H1 (cell line): Measurements from ENCODE around the gene HPN. TPM values are rescaled to one million over a fixed set of nuclear protein-coding genes. Genes with fewer than 3 reads are reported as not detected.

Experiments
- ATF2 ChIP-seq: IDR thresholded peaks from 2 replicates; pipeline ENCODE4 v1.6.1; 2012; ENCODE audit warnings: low read length, inconsistent platforms
- BACH1 ChIP-seq: IDR thresholded peaks from 2 replicates; pipeline ENCODE4 v1.6.1; 2012; ENCODE audit warnings: low read length, improper control_type of control experiment
- CTBP2 ChIP-seq: IDR thresholded peaks from 2 replicates; pipeline ENCODE4 v1.7.0; 2011; ENCODE audit warnings: borderline replicate concordance, mild to moderate bottlenecking, moderate library complexity, mixed read lengths, low read length; ENCODE audit not compliant: insufficient read depth, insufficient read length
- CTCF ChIP-seq, 3 experiments: IDR thresholded peaks; 1 replicate in 2 of 3; 2 replicates in 1 of 3; pipeline versions ENCODE4 v1.5.1 to v1.6.1; 2011; ENCODE audit warnings: low read length in 3 of 3, mild to moderate bottlenecking in 3 of 3, inconsistent platforms in 2 of 3, low read depth in 1 of 3, moderate library complexity in 1 of 3; ENCODE audit not compliant: insufficient read depth in 1 of 3; ENCODE audit errors: control extremely low read depth in 1 of 3
- E2F6 ChIP-seq: IDR thresholded peaks from 2 replicates; pipeline ENCODE4 v1.6.1; 2012; ENCODE audit warnings: inconsistent platforms
- EP300 ChIP-seq, 2 experiments: IDR thresholded peaks; 1 replicate in 1 of 2; 2 replicates in 1 of 2; pipeline ENCODE4 v1.6.1; 2011 to 2012; ENCODE audit warnings: low read depth in 2 of 2, low read length in 2 of 2, mild to moderate bottlenecking in 2 of 2, borderline replicate concordance in 1 of 2, inconsistent platforms in 1 of 2, moderate library complexity in 1 of 2
- MAFK ChIP-seq: IDR thresholded peaks from 2 replicates; pipeline ENCODE4 v1.6.1; 2012; ENCODE audit warnings: low read depth, mild to moderate bottlenecking, improper control_type of control experiment, low read length
- POU5F1 ChIP-seq: IDR thresholded peaks from 2 replicates; pipeline ENCODE4 v1.6.1; 2011; ENCODE audit warnings: low read depth, mild to moderate bottlenecking, low read length, moderate library complexity
- SAP30 ChIP-seq: fragments of 300-600 bp; sonication (generic); IDR thresholded peaks from 2 replicates; pipeline ENCODE4 v1.7.1; 2012; ENCODE audit warnings: low read length, moderate library complexity, mild to moderate bottlenecking, inconsistent platforms; ENCODE audit not compliant: insufficient read depth, insufficient replicate concordance
- SIN3A ChIP-seq, 2 experiments: IDR thresholded peaks in 1 of 2; conservative IDR thresholded peaks in 1 of 2; 2 replicates each; pipeline ENCODE4 v1.6.1; 2011 to 2012; ENCODE audit warnings: low read length in 2 of 2, improper control_type of control experiment in 1 of 2, low read depth in 1 of 2, mild to moderate bottlenecking in 1 of 2
- SIRT6 ChIP-seq: IDR thresholded peaks from one replicate; pipeline ENCODE4 v1.7.1; 2012; ENCODE audit warnings: low read length, inconsistent platforms
- SRF ChIP-seq: IDR thresholded peaks from 2 replicates; pipeline ENCODE4 v1.6.1; 2011; ENCODE audit warnings: mild to moderate bottlenecking, low read depth, low read length, moderate library complexity
- polyA plus RNA-seq, 7 experiments: library from polyadenylated mRNA; depleted of rRNA in 3 of 7; stranded (reverse) in 5 of 7; unstranded in 2 of 7; fragments of >200 nt in 5 of 7; fragments of 200-250 nt in 2 of 7; gene quantifications; 1 replicate in 5 of 7; 2 replicates in 1 of 7; 4 replicates in 1 of 7; pipeline versions ENCODE4 v1.2.1 to v1.2.3, GENCODE V29; 2011 to 2013; ENCODE audit warnings: missing spikeins in 2 of 7, mixed read lengths in 2 of 7
- total RNA-seq: library from RNA; stranded (reverse); fragmentation: NEBNext Ultra II Directional; extraction: Animal tissue kit (Norgen Biotek cat#: 25700); gene quantifications from 2 replicates; pipeline ENCODE4 v1.2.1, GENCODE V29; 2021

HPN gene
- total and polyA plus RNA-seq, 2 of the 8 experiments (the other 6 are each of a cell fraction or from before 2014, with no cell fraction given): 14.7 to 33.7 TPM

GRCh38 chr19:35090506-35091214, 49.1 kb downstream of the HPN start (continued):
- TF ChIP-seq SIN3A (conservative IDR thresholded peaks at IDR 0.05 in 1 of 2, IDR thresholded peaks at IDR 0.05 in 1 of 2; ENCODE audit: low read depth in 1 of 2, low read length in 2 of 2) (no peak), SAP30 (no peak), BACH1 (no peak), SIRT6 (no peak), MAFK (no peak), CTBP2 (no peak), ATF2 (no peak), POU5F1 (no peak), CTCF (IDR thresholded peaks at IDR 0.05; ENCODE audit: control extremely low read depth in 1 of 3, insufficient read depth in 1 of 3, low read depth in 1 of 3, low read length in 3 of 3) (peak; percentile 38 to 49 (median 40)), E2F6 (peak; percentile 99), SRF (no peak), EP300 (IDR thresholded peaks at IDR 0.05; ENCODE audit: borderline replicate concordance in 1 of 2, low read depth in 2 of 2, low read length in 2 of 2) (no peak)
- TF ChIP-seq, all 59 proteins: peak for 11
